Activated T-helper 1 cell treated with anti-CD3 and anti-CD28 coated beads, Interleukin-2, amount 50 U/mL, for 16 hours (primary cell): ENCODE measurements around the gene CNPY3.

Source experiments
- DNase-seq, 2 donors: peaks; one replicate each; pipeline ENCODE4 v3.0.0-alpha.2; 2020; ENCODE audit warnings: low read depth in 1 of 2, low spot score in 1 of 2

Gene CNPY3

DNA sequence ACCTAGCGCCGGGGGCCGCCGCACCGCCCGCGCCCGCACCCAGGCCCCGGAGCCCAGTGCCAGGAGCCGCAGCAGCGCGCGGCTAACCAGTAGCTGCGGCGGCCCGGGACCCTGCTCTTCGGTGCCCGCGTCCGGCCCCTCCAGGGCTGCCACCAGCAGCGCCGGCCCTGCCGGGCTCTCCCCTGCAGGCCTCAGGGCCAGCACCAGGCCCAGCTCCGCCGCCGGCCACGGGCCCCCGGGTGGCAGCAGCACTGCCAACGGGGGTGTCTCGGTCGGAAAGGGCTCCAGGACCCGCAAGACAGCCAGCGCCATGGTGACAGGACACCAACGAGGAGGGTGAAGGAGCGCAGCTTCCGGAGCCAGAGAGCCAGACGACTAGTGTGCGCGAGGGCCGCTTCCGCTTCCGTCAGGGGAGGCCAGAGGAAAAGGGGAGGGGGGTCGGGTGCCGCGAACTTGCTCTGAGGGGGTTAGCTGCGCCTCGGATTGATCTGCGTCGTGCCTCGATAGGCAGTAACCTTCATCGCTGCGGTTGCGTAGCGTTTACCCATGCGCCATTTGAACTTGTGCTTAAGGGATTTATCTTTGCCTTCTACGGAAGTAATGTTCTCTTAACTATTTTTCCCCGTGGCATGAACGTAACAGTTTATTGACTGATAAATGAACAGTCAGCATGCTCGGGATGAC, 49.7 kb downstream of the CNPY3 start, which contains the start of gene PEX6:
Gene PEX6 (minus strand): TSS at position 343 of the 684 bp plus-strand sequence. CDS start 31 bp downstream, at position 312.
- peak; percentile 80 to 91 for DNase-seq

DNA sequence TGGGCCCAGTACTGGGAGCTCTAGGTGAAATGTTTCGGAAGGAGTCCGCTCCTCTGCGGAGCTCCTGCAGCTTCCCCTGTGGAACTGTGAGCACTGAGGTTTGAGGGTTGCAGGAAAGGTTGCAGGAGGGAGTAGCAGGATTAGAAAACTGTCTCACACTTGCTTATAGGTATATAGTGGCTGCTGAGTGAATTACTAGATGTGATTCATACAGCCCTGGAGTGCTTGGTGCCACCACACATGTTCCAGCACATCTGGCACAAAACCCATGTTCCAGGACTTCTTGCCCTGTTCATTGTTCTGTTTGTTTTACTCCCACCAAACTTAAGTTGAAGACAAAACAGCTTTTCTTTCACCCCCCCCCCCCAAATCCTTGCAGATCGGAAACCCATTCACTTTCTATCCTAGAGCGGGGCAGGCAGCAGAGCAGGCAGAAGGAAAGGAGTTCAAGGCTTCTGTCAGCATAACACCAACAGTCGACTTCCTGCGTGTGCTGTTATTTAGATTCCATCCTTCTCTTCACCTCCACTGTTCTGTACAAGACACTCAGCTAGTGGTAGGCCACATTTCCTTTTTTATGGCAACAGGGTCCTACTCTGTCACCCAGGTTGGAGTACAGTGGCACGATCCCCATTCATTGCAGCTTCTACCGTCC, 50.4 kb downstream of the CNPY3 start:
- no peak for DNase-seq

DNA sequence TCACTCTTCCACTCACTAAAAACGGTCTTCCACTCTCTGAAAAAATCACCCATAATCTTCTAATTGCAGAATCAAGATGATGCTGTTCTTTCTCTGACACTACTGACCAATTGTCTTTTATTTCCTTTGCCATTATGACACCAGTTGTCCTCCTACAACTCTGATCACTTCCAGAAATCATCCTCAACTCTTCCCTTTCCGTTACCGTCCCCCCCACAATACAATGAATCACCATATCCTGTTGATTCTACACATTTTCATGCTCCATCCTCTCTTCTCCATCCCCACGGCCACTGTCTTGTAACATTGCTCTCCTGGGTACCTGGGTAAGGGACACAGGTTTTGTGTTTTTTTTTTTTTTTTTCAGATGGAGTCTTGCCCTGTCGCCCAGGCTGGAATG, 52.6 kb downstream of the CNPY3 start:
- DNase-seq = no peak

DNA sequence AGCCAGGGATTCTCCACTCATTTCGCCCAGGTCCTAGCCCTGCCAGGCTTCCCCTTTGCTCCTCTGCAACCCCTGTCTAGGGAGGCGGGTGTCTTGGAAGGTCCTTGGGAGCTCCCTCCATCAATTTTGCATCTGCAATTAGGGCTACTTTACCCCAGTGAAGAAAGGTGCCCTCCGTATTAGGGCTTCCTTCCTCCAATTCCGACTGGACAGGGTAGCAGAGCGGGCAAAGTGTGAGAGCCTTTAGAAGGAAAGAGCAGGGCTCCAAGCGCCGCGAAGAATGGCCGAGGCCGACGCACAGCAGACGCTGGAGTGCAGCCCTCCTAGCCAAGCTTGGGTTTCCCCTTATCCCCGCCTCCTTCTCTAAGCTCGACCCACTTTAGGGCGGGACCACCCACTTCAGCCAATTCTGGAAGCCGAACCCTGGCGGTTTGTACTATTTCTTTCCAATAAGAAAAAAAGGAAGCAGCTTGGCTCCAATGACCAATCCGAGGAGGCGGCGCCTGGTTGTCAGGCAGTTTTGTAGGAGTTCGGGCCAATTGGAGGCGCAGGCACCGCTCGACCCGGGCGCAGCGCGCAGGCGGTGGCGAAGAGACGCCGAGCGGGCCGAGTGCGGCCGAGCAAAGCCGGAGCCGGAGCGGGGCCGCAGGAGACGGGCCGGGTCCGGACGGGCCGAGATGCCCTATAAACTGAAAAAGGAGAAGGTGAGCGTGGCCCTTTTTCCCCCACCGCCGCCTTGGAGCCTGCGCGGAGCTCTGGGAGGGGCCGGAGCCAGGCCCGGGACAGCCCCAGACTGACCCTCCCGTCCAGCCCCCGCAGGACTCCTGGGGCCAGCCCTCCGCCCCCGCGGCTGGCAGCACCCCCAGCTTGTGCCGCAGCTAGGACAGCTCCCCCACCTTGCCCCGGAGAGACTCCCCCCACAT, 55.0 kb downstream of the CNPY3 start, which contains the start of gene PPP2R5D:
Gene PPP2R5D (plus strand): TSS at position 570 of the 923 bp plus-strand sequence. CDS start 108 bp downstream, at position 678.
- peak; percentile 92 to 95 for DNase-seq

DNA sequence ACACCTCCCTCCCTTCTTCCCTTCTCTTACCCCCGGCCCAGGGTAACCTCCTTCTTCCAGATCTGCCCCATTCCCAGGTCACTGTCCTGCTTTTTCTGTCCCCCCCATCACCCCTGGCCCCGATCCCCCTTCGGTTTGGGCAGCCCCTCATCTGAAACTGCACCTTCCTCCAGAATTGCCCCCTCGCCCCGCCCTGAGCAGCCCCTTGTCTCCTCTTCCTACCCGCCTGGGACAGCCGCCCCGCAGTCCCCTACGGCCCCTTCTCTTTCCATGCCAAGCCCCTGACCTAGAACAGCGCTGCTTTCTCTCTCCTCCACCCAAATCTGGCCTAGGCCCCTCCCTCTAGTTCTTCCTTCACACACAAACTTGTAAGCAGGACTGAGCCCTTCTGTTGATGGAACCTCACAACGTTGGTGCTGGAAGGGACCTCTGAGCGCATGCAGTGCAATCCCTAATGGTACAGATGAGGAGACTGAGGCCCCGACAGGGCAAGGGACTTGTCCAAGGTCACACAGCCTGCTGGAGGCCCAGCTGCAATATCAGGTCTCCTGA, 55.7 kb downstream of the CNPY3 start:
- DNase-seq = no peak

DNA sequence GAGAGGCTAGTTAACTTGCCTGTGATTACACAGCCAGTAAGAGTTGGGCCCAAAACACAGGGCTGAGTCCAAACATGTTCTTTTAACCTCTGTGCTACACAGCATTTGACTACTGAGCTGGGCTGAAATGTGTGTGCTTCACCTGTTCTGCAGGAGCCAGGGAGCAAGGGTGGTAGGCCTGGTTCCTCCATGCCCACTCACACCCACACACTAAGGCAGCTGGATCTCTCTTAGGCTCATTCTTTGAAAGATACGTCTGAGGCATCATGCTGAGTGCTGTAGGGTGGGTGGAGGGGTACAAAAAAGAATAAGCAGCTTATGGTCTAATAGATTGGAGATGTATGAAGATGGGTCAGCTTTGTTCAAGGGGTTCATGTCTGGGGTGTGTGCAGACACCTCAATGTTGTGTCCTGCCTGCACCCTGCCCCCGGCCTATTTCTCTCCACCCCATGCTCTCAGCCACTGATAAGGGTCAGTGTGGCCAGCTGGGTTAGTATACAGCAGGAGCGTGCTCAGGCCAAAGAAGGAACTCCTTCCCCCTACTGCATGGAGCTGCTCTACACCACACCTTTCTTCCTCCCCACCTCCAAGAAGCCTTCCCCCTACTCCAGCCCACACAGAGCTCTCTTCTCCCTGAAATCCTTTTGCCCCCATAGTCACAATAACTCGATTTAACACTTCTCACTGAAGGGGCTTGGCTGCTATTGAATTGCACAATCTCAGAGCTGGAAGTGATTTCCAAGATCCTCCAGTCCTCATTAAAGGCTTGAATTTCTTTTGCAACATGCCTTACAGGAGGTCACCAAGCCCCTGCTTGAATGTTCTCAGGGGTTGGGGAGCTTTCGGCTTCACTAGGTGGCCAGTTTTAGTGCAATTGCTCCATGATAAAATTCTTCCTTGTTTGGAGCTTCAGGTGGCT, 58.5 kb downstream of the CNPY3 start:
- DNase-seq = no peak

DNA sequence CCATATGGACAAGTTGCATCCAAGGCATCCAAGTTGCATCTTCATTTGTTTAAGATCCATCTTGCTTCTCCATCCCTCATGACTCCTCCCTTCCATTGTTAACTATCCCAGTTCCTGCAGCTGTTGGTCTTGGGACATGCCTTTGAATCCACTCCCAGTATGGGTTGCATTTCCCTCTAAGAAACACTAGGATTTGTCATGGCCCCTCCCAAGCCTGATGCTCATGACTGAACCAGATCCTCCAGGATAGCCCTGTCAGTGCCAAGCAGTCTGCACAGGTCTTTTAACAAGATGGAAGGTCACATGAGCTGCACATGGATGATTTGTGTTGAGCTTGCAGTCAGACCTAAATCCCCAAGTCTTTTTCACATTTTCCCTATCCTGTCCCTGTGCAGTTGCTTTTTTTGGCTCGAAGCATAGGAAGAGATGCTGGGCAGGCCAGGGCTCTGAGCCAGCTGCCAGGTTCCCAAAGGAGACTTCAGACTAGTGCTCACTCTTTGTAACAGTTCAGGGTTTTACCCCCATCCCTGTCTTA, 59.3 kb downstream of the CNPY3 start:
- DNase-seq = no peak
